ENCODE results near the gene ARTN. TPM values are rescaled to one million over a fixed set of nuclear protein-coding genes. Genes with fewer than 3 reads are reported as not detected.

The ARTN gene
- polyA plus RNA-seq, 3 donors, result 0.15 TPM; not detected in 2

DNA sequence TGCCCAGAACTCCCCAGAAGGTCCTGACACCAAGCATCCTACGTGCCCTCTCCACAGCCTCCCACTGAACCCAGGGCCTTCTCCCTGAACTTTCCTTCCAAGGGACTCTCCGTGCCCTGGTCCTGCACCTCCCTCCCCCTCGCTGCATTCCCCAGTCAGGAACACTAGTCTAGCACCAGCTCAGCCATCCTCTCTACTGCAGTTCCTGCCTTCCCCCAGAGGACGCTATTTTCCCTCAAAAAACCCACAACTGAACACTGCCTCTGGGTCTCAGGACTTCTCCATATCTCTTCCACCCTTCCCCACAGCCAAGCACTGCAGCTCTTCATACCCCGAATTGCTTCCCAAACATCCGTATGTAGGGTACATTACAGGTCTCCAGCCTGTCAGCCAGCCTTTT is 12.6 kb upstream of the ARTN start:
- Histone ChIP-seq H3K36me3 (replicated peaks in 1 of 2; ENCODE audit: control insufficient read depth in 1 of 2, insufficient read depth in 2 of 2, low read length in 2 of 2) (peaks cover 6 to 9% of the 10 kb centered on the region in 2 donors), H3K4me3 (replicated peaks in 1 of 3; ENCODE audit: low read depth in 2 of 3, low read length in 3 of 3) (no peak overlapping the region), H3K9me3 (replicated peaks in 1 of 2; ENCODE audit: control insufficient read depth in 1 of 2, insufficient read depth in 1 of 2, low read length in 2 of 2) (no peaks in the 10 kb centered on the region), H3K9ac (ENCODE audit: insufficient read depth, low read length, poor library complexity, severe bottlenecking) (no peak overlapping the region), H3K27me3 (ENCODE audit: control insufficient read depth in 2 of 2, insufficient read depth in 2 of 2, low read length in 2 of 2) (no peaks in the 10 kb centered on the region), H4K20me1 (ENCODE audit: insufficient read depth, low read length) (no peaks in the 10 kb centered on the region), H2AFZ (ENCODE audit: insufficient read depth, low read depth, low read length, poor library complexity, severe bottlenecking) (no peak overlapping the region), H3K79me2 (ENCODE audit: insufficient read depth, low read length) (no peaks in the 10 kb centered on the region), H3K27ac (ENCODE audit: low read depth in 1 of 2, low read length in 2 of 2) (no peak overlapping the region), H3K4me2 (replicated peaks; ENCODE audit: extremely low read depth, low read length, poor library complexity, severe bottlenecking) (no peak overlapping the region), H3K4me1 (ENCODE audit: control insufficient read depth in 1 of 2, insufficient read depth in 2 of 2, low read length in 2 of 2) (no peaks in the 10 kb centered on the region)
- Mint-ChIP-seq H3K9me3 (no peaks in the 10 kb centered on the region), H3K27ac (peak overlapping the region in 2 of 7 donors; percentile 23 to 25), H3K27me3 (ENCODE audit: low read depth in 3 of 3) (peaks cover 0 to 3% (median 1%) of the 10 kb centered on the region in 3 donors), H3K4me3 (no peak overlapping the region), H3K36me3 (peaks cover 23 to 28% of the 10 kb centered on the region in 2 donors), H3K4me1 (no peaks in the 10 kb centered on the region)
- intact Hi-C loops (cut with micrococcal nuclease), result no loop called here
- 97% methylated on average over 6 of the region's 6 CpGs for WGBS (ENCODE audit: insufficient coverage)
- DNase-seq, result no peak
- TF ChIP-seq, protein P1, sequence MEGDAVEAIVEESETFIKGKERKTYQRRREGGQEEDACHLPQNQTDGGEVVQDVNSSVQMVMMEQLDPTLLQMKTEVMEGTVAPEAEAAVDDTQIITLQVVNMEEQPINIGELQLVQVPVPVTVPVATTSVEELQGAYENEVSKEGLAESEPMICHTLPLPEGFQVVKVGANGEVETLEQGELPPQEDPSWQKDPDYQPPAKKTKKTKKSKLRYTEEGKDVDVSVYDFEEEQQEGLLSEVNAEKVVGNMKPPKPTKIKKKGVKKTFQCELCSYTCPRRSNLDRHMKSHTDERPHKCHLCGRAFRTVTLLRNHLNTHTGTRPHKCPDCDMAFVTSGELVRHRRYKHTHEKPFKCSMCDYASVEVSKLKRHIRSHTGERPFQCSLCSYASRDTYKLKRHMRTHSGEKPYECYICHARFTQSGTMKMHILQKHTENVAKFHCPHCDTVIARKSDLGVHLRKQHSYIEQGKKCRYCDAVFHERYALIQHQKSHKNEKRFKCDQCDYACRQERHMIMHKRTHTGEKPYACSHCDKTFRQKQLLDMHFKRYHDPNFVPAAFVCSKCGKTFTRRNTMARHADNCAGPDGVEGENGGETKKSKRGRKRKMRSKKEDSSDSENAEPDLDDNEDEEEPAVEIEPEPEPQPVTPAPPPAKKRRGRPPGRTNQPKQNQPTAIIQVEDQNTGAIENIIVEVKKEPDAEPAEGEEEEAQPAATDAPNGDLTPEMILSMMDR (IDR thresholded peaks at IDR 0.05), result no peak

DNA sequence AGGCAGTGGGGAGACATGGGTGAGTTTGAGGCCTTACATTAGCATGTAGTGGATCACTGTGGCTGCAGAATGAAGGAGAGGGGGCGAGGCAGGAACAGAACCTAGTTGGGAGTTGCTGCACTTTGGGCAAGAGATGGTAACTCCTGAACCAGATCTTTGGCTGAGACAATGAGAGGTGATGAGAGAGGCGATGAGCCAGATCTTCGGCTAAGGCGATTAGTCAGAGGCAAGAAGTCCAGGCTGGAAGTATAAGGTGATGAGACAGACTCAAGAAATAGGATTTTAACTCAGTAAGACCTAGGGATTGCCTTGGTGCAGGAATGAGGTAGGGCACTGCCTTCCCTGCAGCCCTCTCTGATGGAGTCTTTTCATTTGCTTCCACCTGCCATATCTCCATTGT is 9.1 kb upstream of the ARTN start:
- H3K27ac ChIP-seq (ENCODE audit: low read depth in 1 of 2, low read length in 2 of 2), result no peak overlapping the region
- H3K27me3 Mint-ChIP-seq (ENCODE audit: low read depth in 3 of 3), result peaks cover 0 to 5% (median 1%) of the 10 kb centered on the region in 3 donors
- H3K27ac Mint-ChIP-seq, result no peak overlapping the region
- DNase-seq, result no peak
- TF ChIP-seq, protein P1 (IDR thresholded peaks at IDR 0.05), result no peak
- H3K4me1 Mint-ChIP-seq, result peaks cover under 1% of the 10 kb centered on the region
- no peaks in the 10 kb centered on the region for H4K20me1 ChIP-seq (ENCODE audit: insufficient read depth, low read length)
- peaks cover 0 to 4% (median under 1%) of the 10 kb centered on the region in 7 donors for H3K9me3 Mint-ChIP-seq
- peaks cover 0 to under 1% of the 10 kb centered on the region in 2 donors for H3K9me3 ChIP-seq (replicated peaks in 1 of 2; ENCODE audit: control insufficient read depth in 1 of 2, insufficient read depth in 1 of 2, low read length in 2 of 2)
- H2AFZ ChIP-seq (ENCODE audit: insufficient read depth, low read depth, low read length, poor library complexity, severe bottlenecking), result no peak overlapping the region
- H3K4me3 Mint-ChIP-seq, result no peak overlapping the region
- H3K36me3 ChIP-seq (replicated peaks in 1 of 2; ENCODE audit: control insufficient read depth in 1 of 2, insufficient read depth in 2 of 2, low read length in 2 of 2), result peaks cover 6 to 9% of the 10 kb centered on the region in 2 donors
- H3K9ac ChIP-seq (ENCODE audit: insufficient read depth, low read length, poor library complexity, severe bottlenecking), result no peak overlapping the region
- peaks cover 28 to 42% of the 10 kb centered on the region in 2 donors for H3K36me3 Mint-ChIP-seq
- no peaks in the 10 kb centered on the region for H3K4me1 ChIP-seq (ENCODE audit: control insufficient read depth in 1 of 2, insufficient read depth in 2 of 2, low read length in 2 of 2)
- no peaks in the 10 kb centered on the region for H3K79me2 ChIP-seq (ENCODE audit: insufficient read depth, low read length)
- no peak overlapping the region for H3K4me2 ChIP-seq (replicated peaks; ENCODE audit: extremely low read depth, low read length, poor library complexity, severe bottlenecking)
- intact Hi-C loops (cut with micrococcal nuclease), result no loop called here
- H3K4me3 ChIP-seq (replicated peaks in 1 of 3; ENCODE audit: low read depth in 2 of 3, low read length in 3 of 3), result no peak overlapping the region
- H3K27me3 ChIP-seq (ENCODE audit: control insufficient read depth in 2 of 2, insufficient read depth in 2 of 2, low read length in 2 of 2), result no peaks in the 10 kb centered on the region
- whole genome bisulfite sequencing (ENCODE audit: insufficient coverage), result 86% methylated on average over 4 of the region's 4 CpGs

Data from CD14-positive monocyte (primary cell).